ENCODE data around the gene HTR3E.

DNA sequence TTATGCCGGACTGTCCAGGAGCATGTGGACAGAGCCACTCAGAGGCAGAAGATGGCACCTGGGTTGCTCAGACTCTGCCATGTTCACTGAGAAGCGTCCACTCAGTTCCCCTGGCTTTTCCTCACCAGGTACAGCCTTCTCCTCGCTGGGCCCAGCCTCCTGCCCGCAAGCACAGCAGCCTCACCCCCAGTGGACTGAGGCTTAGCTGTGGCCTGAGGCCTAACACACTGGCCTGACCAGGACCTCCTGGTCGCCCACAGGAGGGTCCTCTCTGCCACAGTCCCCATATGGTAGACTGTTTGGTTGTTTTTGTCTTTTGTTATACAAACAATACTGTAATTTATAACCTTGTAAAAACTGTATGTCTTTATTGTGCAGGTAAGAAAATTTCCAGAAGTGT lies 28.5 kb upstream of the HTR3E start:
- TF ChIP-seq, protein P1, sequence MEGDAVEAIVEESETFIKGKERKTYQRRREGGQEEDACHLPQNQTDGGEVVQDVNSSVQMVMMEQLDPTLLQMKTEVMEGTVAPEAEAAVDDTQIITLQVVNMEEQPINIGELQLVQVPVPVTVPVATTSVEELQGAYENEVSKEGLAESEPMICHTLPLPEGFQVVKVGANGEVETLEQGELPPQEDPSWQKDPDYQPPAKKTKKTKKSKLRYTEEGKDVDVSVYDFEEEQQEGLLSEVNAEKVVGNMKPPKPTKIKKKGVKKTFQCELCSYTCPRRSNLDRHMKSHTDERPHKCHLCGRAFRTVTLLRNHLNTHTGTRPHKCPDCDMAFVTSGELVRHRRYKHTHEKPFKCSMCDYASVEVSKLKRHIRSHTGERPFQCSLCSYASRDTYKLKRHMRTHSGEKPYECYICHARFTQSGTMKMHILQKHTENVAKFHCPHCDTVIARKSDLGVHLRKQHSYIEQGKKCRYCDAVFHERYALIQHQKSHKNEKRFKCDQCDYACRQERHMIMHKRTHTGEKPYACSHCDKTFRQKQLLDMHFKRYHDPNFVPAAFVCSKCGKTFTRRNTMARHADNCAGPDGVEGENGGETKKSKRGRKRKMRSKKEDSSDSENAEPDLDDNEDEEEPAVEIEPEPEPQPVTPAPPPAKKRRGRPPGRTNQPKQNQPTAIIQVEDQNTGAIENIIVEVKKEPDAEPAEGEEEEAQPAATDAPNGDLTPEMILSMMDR (IDR thresholded peaks at IDR 0.05; ENCODE audit: low read length), result no peak
- TF ChIP-seq EZH2phosphoT487 (IDR thresholded peaks at IDR 0.05; ENCODE audit: low read length) (no peak), EZH2 (optimal IDR thresholded peaks at IDR 0.05; ENCODE audit: low read depth, low read length) (no peak)
